KBM-7 (cell line): ENCODE measurements around the gene PRUNE2.

Experiments used
- DNase-seq: peaks from one replicate; pipeline ENCODE4 v3.0.0-alpha.2; 2015
- in situ Hi-C: fragments of 300-500 bp; cut with MboI; formaldehyde crosslinking; loops from 2 replicates; pipeline ENCODE4 v1.14.3; 2020; ENCODE audit warnings: low sequenced_read_pairs, low pct_unique_long_range_greater_than_20kb, mixed read lengths

Gene PRUNE2

GRCh38 chr9:76904661-76905457, 1.1 kb downstream of the PRUNE2 start:
- DNase-seq, result no peak
- in situ Hi-C loops, result no loop called here

DNA sequence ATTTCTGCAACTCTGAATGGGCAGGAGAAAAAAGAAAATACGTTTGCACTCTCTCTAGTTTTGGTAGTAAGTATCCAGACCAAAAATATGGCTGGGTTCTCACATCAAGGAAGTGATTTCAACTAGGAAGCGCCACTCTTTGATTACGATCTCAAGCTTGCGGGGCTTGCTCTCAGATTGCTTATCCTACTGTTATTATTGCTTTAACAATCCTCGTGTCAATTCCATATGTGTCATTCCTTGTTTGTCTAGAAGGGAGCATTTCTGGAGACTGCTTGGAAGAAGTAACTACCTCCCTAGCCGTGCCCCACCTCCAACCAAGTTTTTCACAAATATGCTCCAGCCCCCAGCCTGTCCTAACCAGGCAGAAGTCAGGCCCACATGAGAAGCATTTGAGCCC, 3.5 kb downstream of the PRUNE2 start:
- in situ Hi-C loops, result no loop called here
- DNase-seq, result no peak

DNA sequence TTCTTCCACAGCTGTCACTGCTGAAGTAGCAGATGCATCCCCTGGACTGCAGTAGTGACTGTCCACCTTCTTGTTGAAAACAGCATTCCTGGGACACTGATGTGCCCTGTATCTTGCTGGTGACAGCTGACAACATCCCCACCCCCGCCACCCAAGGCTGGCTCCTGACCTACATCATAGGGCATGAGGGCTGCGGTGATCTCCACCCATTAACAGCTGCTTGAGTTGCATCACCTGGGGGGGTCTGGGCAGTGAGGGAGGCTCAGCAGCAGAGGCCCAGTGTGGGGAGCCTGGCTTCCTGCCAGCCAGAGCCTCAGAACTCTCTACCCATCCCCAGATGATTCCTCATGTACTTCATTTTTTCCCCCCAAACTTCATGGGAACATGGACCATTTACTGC, 4.1 kb downstream of the PRUNE2 start:
- DNase-seq, result no peak
- in situ Hi-C loops, result no loop called here

GRCh38 chr9:76900884-76901440, 5.0 kb downstream of the PRUNE2 start:
- in situ Hi-C loops, result no loop called here

GRCh38 chr9:76898786-76899185, 7.1 kb downstream of the PRUNE2 start:
- in situ Hi-C loops, result no loop called here
- no peak for DNase-seq

More at GRCh38 chr9:76900884-76901440, 5.0 kb downstream of the PRUNE2 start:
- DNase-seq, result no peak

DNA sequence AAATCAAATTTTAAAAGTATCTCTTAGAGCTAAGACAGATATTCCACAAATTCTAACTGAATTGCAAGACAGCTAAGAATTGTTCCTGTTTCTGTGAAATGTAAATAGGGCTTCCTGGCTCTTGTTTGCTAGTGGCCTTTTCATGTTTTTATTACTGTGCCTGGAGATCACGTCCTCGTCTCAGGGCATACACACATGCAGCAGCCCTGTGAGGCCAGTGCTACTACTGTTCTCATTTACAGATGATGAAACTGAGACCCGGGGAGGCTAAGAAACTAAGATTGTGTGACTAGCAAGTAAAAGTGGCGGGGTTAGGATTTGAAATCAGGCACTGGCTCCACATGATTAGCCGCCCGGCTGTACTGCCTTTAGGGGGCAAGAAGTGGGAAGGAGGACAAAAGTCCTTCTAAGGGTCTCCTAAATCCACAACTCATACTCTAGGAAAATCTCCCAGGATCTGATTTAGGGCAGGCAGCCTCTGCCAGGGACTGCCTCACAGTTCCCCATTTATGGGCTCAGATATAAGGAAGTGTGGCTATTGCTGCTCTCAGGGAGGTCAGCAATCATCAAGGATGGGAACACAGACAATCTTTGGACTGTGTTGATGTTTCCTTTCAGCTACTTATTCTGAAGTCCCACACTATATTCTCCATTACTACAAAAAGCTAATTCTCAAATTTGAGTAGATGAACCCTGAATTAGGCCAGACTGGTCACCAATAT, 7.9 kb downstream of the PRUNE2 start:
- in situ Hi-C loops, result no loop called here
- DNase-seq, result no peak

GRCh38 chr9:76896035-76896434, 9.9 kb downstream of the PRUNE2 start:
- in situ Hi-C loops, result no loop called here
- DNase-seq, result no peak

DNA sequence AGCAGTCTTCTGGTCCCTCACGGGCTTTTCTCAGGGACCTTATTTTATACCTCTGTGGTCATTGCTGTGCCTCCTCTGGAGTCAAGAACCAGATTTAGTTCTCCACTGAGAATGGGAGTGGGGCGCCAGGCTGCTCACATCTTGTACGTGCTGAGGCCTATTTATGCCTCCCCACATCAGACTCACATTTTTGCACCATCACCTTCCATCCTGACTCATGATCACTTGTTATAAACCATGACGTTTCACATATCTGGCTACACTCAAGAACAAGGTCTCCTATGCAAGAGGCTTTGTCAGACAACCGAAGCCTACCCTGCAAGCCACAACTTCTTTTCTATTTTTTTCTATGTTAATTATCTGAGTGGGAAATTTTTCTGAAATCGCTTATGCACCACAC, 10.7 kb downstream of the PRUNE2 start:
- no peak for DNase-seq
- in situ Hi-C loops, result no loop called here

GRCh38 chr9:76894198-76894597, 11.7 kb downstream of the PRUNE2 start:
- no peak for DNase-seq
- in situ Hi-C loops, result no loop called here

GRCh38 chr9:76893395-76893932, 12.4 kb downstream of the PRUNE2 start:
- DNase-seq, result no peak
- in situ Hi-C loops, result no loop called here

DNA sequence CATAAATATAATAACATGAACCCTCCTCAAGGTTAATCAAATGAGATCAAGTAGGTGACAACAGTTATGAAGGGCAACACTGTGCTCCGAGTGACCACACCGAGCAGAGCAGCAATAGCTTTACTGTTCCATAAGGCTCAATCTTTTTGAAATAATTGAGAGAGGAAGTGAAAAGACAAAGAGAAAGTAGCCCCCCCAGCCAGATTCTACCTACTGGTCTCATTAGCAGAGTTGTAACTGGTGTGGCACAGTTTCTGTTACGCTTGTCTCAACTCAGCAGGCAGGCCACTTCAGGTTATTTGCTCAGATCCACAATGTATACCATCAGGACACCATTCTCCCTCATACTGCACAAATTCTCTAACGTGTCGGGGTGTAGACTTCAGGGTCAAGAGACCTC, 14.0 kb downstream of the PRUNE2 start:
- in situ Hi-C loops, result no loop called here
- no peak for DNase-seq

GRCh38 chr9:76891279-76891678, 14.6 kb downstream of the PRUNE2 start:
- no peak for DNase-seq
- in situ Hi-C loops, result no loop called here

DNA sequence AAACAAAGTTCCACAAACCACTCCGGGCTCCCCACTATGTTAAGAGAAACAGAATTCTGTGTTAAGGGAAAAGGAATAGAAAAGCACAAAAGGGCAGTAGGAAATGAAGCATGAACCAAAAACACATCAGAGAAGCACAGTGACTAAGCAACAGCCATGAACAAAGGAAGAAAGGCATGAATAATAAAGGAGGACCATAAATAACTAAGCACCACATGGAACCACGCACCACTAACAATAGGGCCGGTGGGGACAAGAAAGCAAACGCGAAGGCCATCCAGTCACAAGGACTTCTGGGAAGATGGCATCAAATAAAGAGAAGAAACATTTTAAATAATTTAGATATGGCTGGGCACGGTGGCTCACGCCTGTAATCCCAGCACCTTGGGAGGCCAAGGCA, 18.0 kb downstream of the PRUNE2 start:
- in situ Hi-C loops, result no loop called here
- no peak for DNase-seq

DNA sequence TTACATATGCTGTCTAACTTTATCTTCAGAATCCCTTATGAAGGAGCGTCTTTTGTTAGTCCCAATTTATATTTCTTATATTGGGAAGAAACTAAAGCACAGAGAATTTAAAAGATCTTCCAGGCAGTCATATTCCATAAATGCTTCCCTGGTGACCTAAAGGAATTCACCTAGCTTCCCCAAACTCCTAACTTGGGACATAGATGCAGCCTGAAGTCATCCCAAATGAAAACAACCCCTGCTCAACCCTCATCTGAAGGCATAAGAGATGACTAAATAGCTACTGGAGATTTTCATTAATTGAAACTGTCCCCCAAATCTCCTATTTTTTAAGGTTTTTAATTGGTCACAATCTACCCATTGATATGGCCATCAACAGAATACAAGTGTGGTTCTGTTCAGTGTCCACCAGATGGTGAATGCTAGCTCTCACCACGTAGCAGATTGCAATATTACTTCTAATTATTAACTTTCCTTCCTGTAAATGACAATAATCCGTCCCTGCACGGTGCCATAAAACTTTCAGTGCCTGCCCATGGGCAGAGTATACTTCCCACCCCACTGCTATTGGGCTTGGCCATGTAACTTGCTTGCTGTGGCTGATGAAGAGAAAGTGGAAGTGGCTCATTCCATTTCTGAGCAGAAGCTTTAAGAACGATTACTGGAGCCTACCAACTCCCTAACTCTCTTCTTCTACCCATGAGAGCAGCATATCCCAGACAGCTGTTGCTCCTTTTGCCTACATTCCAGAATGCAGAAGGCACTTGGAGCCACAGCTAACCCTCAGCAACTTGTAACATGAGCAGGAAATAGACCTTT, 18.7 kb downstream of the PRUNE2 start:
- in situ Hi-C loops, result no loop called here
- no peak for DNase-seq

DNA sequence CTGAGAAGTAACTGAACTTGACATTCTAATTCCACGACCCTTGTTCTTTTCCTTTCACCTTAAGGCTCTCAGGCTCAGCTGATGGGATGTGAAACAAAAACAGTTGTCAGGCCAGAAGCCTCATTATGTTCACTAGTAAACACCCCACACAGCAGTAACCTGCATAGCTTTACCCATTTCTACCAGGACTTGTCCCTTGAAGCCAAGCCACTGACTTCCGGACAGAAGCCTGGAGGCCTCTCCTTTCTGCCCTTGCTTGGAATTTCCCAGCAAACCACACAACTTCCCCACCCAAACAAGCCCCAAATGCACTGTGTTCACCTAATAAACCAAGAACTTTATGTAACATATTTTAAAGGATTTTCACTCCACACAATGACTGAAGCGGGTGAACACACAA, 19.6 kb downstream of the PRUNE2 start:
- DNase-seq, result no peak
- in situ Hi-C loops, result no loop called here

DNA sequence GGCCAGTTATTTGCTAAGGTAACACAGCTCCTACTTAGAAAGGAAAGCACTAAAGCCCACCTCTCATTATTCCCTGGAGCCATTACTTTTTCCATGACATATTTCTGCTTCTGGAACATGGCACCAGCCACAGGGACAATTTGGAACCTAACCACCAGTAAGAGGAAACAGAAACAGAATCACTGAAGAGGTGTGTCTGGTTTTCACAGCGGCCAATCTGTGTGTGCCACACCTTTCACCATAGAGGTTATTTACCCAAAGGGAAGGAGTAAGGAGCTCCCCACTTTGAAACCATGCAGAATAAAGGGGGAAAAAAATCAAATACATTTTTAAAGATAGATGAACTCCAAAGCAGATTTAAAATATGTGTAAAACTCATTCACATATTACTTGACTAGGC, 21.1 kb downstream of the PRUNE2 start:
- in situ Hi-C loops, result no loop called here
- DNase-seq, result no peak

DNA sequence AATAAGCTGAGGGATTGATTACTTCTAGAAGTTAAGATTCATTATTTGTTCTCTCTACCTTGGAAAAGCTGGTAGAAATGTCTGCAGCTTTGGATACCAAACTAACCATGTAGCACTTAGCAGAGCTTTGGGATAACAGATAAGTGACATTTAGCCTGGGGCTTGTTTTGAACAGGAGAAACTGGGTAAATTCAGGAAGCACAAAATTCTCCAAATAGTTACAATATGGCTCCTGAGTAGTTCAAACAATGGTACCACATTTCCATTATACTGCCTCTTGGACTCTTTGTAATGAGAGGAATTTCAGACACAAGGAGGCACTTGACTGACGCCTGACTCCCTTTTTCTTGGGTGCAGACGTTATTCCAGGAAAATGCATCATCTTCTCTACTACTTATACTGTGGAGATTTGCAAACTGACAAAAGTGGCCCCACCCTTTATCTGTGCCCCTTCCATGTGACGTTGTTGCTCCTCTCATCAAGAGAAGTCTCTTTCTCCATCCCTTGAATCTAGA, 22.5 kb downstream of the PRUNE2 start:
- in situ Hi-C loops, result no loop called here
- no peak for DNase-seq

DNA sequence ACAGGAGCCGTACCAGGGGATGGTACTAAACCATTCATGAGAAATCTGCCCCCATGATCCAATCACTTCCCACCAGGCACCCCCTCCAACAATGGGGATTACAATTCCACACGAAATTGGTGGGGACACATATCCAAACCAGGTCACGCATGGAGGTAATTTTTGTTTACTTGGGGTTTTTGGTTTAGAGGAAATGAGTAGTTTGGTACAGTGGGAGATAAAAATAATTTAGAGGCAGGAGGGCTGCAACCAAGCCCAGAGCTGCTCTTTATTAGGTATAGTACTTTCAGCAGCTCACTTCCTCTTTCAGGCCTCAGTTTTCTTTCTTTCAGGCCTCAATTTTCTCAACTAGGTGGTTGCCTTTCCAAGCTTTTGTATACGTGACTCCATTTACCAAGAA, 23.2 kb downstream of the PRUNE2 start:
- in situ Hi-C loops, result no loop called here
- DNase-seq, result no peak

- in situ Hi-C loops, result no loop called here
Measured at GRCh38 chr9:76880210-76880609, 25.7 kb downstream of the PRUNE2 start.

More at GRCh38 chr9:76880210-76880609, 25.7 kb downstream of the PRUNE2 start:
- DNase-seq, result no peak
